ENCODE data around the gene MAP2K6.

MAP2K6 gene

GRCh38 chr17:69414408-69415274, at the start of gene MAP2K6:
Gene MAP2K6, plus strand, starts transcription at chr17:69414697. Its CDS starts 288 bp downstream, at chr17:69414985.
- DNase-seq (ENCODE audit: low read depth): peak; percentile 68

- peak; percentile 2 for DNase-seq (ENCODE audit: low read depth)
Measured at GRCh38 chr17:69367298-69367697, 47.2 kb upstream of the MAP2K6 start.

DNA sequence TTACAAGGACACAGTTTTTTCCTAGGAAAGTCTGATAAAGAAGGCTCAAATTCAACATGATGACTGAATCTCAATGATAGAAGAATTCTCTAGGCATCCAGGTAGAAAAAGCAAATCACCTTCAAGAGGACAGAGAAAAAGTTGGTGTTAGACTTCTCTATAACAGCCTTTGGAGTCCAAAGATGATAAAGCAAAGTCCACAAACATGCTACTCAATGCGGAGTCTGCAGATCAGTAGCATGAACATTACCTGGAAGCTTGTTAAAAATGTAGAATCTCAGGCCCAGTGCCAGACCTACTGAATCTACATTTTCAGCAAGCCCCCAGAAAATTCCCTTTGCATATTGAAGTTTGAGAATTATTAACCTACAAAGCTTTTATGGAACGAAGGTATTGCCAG, 41.4 kb upstream of the MAP2K6 start:
- no peak for DNase-seq (ENCODE audit: low read depth)

GRCh38 chr17:69375229-69375628, 39.3 kb upstream of the MAP2K6 start:
- DNase-seq (ENCODE audit: low read depth): no peak

- no peak for DNase-seq (ENCODE audit: low read depth)
Measured at GRCh38 chr17:69388822-69389442, 25.6 kb upstream of the MAP2K6 start.

- DNase-seq (ENCODE audit: low read depth): no peak
Measured at GRCh38 chr17:69390795-69391501, 23.5 kb upstream of the MAP2K6 start.

DNA sequence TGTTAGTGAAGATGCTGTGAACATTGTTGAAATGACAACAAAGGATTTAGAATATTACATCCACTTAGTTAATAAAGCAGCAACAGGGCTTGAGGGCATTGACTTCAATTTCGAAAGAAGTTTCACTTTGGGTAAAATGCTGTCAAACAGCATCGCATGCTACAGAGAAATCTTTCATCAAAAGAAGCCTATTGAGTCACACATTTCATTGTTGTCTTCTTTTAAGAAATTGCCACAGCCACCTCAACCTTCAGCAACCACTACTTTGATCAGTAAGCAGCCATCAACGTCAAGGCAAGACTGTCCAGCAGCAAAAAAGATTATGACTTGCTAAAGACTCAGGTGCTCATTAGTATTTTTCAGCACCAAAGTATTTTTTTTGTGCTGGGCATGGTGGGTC, 13.2 kb upstream of the MAP2K6 start:
- no peak for DNase-seq (ENCODE audit: low read depth)

DNA sequence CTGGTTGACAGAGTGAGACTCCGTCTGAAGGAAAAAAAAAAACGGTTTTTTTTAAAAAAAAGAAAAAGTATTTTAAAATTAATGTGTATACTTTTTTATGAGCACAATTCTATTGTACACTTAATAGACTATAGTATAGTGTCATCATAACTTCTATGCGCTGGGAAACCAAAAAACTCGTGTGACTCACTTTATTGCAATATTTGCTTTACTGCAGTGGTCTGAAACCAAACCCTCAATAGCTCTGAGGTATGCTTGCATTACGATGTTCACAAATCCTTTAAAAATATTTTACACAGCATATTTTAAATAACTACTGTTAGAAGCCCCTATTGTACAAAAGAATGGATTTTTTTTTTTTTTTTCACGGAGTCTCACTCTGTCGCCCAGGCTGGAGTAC, 12.4 kb upstream of the MAP2K6 start:
- no peak for DNase-seq (ENCODE audit: low read depth)

GRCh38 chr17:69404399-69404798, 10.1 kb upstream of the MAP2K6 start:
- DNase-seq (ENCODE audit: low read depth): peak; percentile 34

DNA sequence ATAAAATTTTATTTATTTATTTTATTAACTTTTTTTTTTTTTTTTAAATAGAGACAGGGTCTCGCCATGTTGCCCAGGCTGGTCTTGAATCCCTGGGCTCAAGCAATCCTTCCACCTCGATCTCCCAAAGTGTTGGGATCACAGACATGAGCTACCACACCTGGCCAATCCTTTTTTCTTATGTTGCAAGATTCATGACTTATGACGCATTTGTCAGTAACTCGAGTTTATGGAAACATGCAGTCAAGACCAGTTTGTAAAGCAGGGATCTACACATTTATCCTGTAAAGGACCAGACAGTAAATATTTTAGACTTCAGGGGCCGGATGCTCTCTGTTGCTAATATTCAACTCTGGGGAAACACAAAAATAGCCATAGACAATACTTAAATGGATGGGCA, 9.4 kb upstream of the MAP2K6 start:
- no peak for DNase-seq (ENCODE audit: low read depth)

- DNase-seq (ENCODE audit: low read depth): peak; percentile 35
Measured at GRCh38 chr17:69406941-69407340, 7.6 kb upstream of the MAP2K6 start.

- no peak for DNase-seq (ENCODE audit: low read depth)
Measured at GRCh38 chr17:69407759-69408158, 6.7 kb upstream of the MAP2K6 start.

- DNase-seq (ENCODE audit: low read depth): no peak
Measured at GRCh38 chr17:69410671-69411070, 3.8 kb upstream of the MAP2K6 start.

GRCh38 chr17:69411766-69412165, 2.7 kb upstream of the MAP2K6 start:
- no peak for DNase-seq (ENCODE audit: low read depth)

GRCh38 chr17:69412251-69412671, 2.2 kb upstream of the MAP2K6 start:
- DNase-seq (ENCODE audit: low read depth): no peak

GRCh38 chr17:69415431-69415830, 934 bp downstream of the MAP2K6 start:
- DNase-seq (ENCODE audit: low read depth): no peak

GRCh38 chr17:69417545-69418483, 3.3 kb downstream of the MAP2K6 start:
- DNase-seq (ENCODE audit: low read depth): peak; percentile 27

- DNase-seq (ENCODE audit: low read depth): peak; percentile 36
Measured at GRCh38 chr17:69418535-69418934, 4.0 kb downstream of the MAP2K6 start.

DNA sequence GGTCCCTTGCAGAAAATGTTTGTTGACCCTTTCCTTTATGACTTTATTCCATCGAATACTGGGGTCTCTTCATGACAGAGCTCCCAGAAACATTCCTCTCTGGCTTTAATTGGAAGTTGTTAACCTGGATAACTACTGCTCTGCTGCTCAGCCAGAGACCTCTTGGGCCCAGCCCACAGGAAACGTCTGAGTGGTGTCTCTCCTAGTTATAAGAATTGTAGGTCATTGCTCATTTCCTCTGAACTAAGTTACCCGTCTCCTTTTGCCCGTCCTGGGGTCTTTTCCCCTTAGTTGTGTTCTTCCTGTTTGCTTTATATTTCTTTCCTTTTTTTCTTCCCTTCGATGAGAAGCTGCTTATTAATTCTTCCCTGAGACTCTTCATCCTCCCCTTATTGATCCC, 9.0 kb downstream of the MAP2K6 start:
- no peak for DNase-seq (ENCODE audit: low read depth)

DNA sequence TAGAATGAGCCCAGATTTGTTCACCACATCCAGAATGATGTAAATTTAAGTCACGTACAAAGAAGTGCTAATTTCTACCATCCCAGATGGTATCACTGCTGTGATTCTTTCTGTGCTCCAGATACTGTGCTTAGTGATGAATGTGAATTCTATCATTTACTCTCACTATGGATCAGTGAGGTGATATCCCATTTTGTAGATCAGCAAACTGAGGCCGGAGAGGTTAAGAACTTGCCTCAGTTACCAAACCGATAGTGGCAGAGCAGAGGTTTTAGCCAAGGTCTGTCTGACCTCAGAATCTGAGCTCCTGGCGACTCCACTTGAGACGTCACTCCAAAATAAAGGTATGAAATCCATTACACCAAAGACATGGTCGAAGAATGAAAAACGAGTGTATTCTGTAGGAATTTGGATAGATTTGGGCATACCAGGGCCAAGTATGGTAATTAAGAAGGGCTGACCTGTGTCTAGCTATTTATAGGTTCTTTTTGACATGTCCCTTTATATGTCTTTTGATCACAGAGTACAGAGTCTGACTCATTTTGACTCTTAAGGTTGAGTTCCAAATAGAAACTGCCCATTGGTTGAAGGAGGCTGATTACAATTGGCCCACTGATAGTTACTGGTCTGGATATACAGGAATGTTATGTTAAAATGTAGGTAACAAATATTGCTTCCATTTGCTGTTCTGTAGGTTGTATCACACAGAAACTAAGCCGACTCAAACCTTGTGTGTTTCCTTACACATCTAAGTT, 10.0 kb downstream of the MAP2K6 start:
- no peak for DNase-seq (ENCODE audit: low read depth)

DNA sequence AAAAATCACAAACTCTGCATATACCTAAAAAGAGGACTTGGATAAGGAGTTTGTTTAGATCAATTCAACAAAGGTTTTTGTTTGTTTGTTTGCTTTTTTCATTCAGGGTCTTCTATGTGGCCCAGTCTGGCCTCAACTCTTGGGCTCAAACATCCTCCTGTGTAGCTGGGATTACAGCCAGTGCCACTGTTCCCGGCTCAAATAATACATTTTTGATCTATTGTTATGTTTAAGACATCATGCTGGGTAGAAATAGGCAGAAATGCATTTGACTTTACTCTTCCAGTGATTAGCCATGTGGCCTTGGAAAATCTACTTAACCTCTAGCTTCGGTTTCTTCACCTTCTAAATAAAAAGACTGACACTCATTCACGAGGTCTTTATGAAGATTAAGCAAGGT, 11.5 kb downstream of the MAP2K6 start:
- DNase-seq (ENCODE audit: low read depth): no peak
